ENCODE measurements around the gene TMEM269. TPM values are rescaled to one million over a fixed set of nuclear protein-coding genes. Genes with fewer than 3 reads are reported as not detected.

The TMEM269 gene
- total RNA-seq, 4 donors from 2014 or later, result 0.12 TPM; not detected in 3

- peaks cover 0 to 9% (median 0%) of the 10 kb centered on the region in 3 donors for H3K4me1 ChIP-seq
- 75 to 100% methylated on average over 2 of the region's 2 CpGs for WGBS, 2 donors (ENCODE audit: low coverage in 1 of 2)
- H3K4me3 ChIP-seq, result no peak overlapping the region
- H3K36me3 ChIP-seq, result peaks cover 0 to 36% of the 10 kb centered on the region in 2 donors
- no peaks in the 10 kb centered on the region for H3K27me3 ChIP-seq
- no peak for ATAC-seq
- H3K9me3 ChIP-seq, result no peaks in the 10 kb centered on the region
- TF ChIP-seq EP300 (IDR thresholded peaks at IDR 0.05) (no peak), POLR2AphosphoS5 (IDR thresholded peaks at IDR 0.05) (no peak), CTCF (IDR thresholded peaks at IDR 0.05) (no peak), POLR2A (IDR thresholded peaks at IDR 0.05) (no peak)
- no peak overlapping the region for H3K27ac ChIP-seq
These were observed 56.8 kb downstream of the TMEM269 start for GRCh38 chr1:42841440-42842147.

GRCh38 chr1:42844592-42845140 lies 59.9 kb downstream of the TMEM269 start:
- Histone ChIP-seq H3K36me3 (peaks cover 0 to 32% of the 10 kb centered on the region in 2 donors), H3K4me1 (peaks cover 0 to 32% (median 0%) of the 10 kb centered on the region in 3 donors), H3K27me3 (no peaks in the 10 kb centered on the region), H3K27ac (no peak overlapping the region), H3K9me3 (no peaks in the 10 kb centered on the region), H3K4me3 (no peak overlapping the region)
- 87 to 88% methylated on average over 4 of the region's 4 CpGs for WGBS, 2 donors (ENCODE audit: low coverage in 1 of 2)
- no peak for ATAC-seq
- no peak for TF ChIP-seq EP300 (IDR thresholded peaks at IDR 0.05)
- no peak for TF ChIP-seq CTCF (IDR thresholded peaks at IDR 0.05)
- no peak for TF ChIP-seq POLR2A (IDR thresholded peaks at IDR 0.05)
- TF ChIP-seq POLR2AphosphoS5 (IDR thresholded peaks at IDR 0.05), result no peak

GRCh38 chr1:42845193-42845592 lies 60.4 kb downstream of the TMEM269 start:
- WGBS, 2 donors (ENCODE audit: low coverage in 1 of 2), result 20 to 40% methylated on average over 1 of the region's 1 CpG
- Histone ChIP-seq H3K36me3 (peaks cover 0 to 35% of the 10 kb centered on the region in 2 donors), H3K9me3 (no peaks in the 10 kb centered on the region), H3K27me3 (no peaks in the 10 kb centered on the region), H3K27ac (no peak overlapping the region), H3K4me3 (no peak overlapping the region), H3K4me1 (peaks cover 0 to 34% (median 0%) of the 10 kb centered on the region in 3 donors)
- no peak for ATAC-seq
- no peak for TF ChIP-seq POLR2A (IDR thresholded peaks at IDR 0.05)
- no peak for TF ChIP-seq POLR2AphosphoS5 (IDR thresholded peaks at IDR 0.05)
- TF ChIP-seq CTCF (IDR thresholded peaks at IDR 0.05), result no peak
- no peak for TF ChIP-seq EP300 (IDR thresholded peaks at IDR 0.05)

GRCh38 chr1:42845866-42846256 lies 61.1 kb downstream of the TMEM269 start:
- TF ChIP-seq POLR2A (IDR thresholded peaks at IDR 0.05) (no peak), CTCF (IDR thresholded peaks at IDR 0.05) (no peak), POLR2AphosphoS5 (IDR thresholded peaks at IDR 0.05) (no peak), EP300 (IDR thresholded peaks at IDR 0.05) (no peak)
- H3K4me1 ChIP-seq, result peaks cover 0 to 34% (median 0%) of the 10 kb centered on the region in 3 donors
- H3K4me3 ChIP-seq, result peak overlapping the region; percentile 80 to 88
- H3K36me3 ChIP-seq, result peaks cover 0 to 41% of the 10 kb centered on the region in 2 donors
- ATAC-seq, result peak; percentile 13
- WGBS, 2 donors (ENCODE audit: low coverage in 1 of 2), result 3 to 13% methylated on average over 9 to 10 of the region's 10 CpGs
- peak overlapping the region in 3 of 4 donors; percentile 21 to 94 (median 86) for H3K27ac ChIP-seq
- no peaks in the 10 kb centered on the region for H3K9me3 ChIP-seq
- H3K27me3 ChIP-seq, result no peaks in the 10 kb centered on the region

Measured in gastroesophageal sphincter (tissue), 4 donors.